ENCODE data around the gene PNCK. TPM values are rescaled to one million over a fixed set of nuclear protein-coding genes. Genes with fewer than 3 reads are reported as not detected.

PNCK gene
- total RNA-seq, 1 experiment from 2014 or later = 26.8 TPM

DNA sequence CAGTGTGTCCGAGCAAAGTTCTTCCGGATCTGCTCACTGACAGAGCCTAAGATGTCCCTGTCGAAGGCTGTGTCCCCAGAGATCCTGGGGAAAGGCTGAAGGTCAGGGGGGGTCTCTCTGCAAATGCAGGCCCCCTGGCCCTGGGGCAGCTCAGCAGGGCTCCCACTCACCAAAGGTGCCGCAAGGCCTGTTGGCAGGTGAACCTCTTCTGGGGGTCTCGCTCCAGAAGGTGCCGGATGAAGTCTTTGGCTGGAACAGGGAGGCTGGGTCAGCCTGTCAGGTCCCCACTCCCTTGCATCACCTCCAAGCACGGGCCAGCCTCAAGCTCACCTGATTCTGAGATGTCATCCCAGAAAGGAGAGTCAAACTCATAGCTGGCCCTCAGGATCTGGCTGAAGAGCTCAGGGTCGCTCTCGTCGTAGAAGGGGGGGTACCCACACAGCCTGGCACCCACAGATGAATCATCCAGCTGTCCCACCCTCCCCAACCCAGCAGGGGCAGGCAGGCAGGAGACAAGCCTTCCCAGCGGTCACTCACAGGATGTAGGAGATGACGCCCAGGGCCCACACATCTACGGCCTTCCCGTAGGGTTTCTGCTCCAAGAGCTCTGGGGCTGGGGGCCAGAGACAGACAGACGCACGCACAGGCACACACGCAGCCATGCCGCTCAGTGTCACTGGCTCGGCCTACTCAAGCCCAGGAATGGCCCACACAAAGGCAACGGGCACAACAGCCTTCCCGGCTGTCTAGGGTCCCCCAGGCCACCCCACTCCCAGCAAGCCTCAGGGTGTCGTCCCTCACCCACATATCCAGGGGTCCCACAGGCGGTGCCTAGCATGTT is 2.6 kb downstream of the PNCK start:
- Histone ChIP-seq H4K5ac (ENCODE audit: insufficient read length, low read depth, low read length) (no peak overlapping the region), H3K4ac (ENCODE audit: low read depth, low read length) (no peak overlapping the region), H3K18ac (ENCODE audit: insufficient read length, low read depth, low read length) (no peak overlapping the region), H3K9ac (ENCODE audit: extremely low read depth, insufficient read length, low read length) (no peak overlapping the region), H2AFZ (ENCODE audit: low read length) (no peak overlapping the region), H3K79me1 (ENCODE audit: insufficient read depth, low read depth, low read length, poor library complexity, severe bottlenecking) (no peaks in the 10 kb centered on the region), H3K27me3 (ENCODE audit: insufficient read depth, low read length) (no peaks in the 10 kb centered on the region; the same call in 1 of the 2 replicates), H2BK20ac (ENCODE audit: low read depth, low read length, poor library complexity, severe bottlenecking) (no peak overlapping the region), H3K23me2 (ENCODE audit: insufficient read length, low read depth, low read length, poor library complexity, severe bottlenecking) (no peaks in the 10 kb centered on the region), H4K91ac (ENCODE audit: insufficient read length, low read depth, low read length) (no peak overlapping the region), H4K20me1 (ENCODE audit: control insufficient read depth, insufficient read depth, insufficient read length) (no peaks in the 10 kb centered on the region), H2BK12ac (ENCODE audit: insufficient read length, low read depth, low read length) (no peak overlapping the region), H3K27ac (ENCODE audit: insufficient read length, low read depth, low read length) (no peak overlapping the region), H3K56ac (ENCODE audit: insufficient read length, low read depth, low read length) (no peak overlapping the region), H4K8ac (replicated peaks; ENCODE audit: insufficient read length, low read depth, low read length) (no peak overlapping the region), H3T11ph (ENCODE audit: low read length) (no peak overlapping the region), H3K23ac (ENCODE audit: insufficient read length, low read depth, low read length) (no peak overlapping the region), H2BK5ac (ENCODE audit: insufficient read length, low read length) (no peak overlapping the region), H3K9me3 (ENCODE audit: control insufficient read depth, low read depth, low read length) (peaks cover 7% of the 10 kb centered on the region), H2AK5ac (ENCODE audit: insufficient read length, low read length) (no peak overlapping the region), H3K4me1 (ENCODE audit: insufficient read depth, low read length) (no peaks in the 10 kb centered on the region), H3K14ac (ENCODE audit: insufficient read depth, low read length) (no peak overlapping the region), H3K4me2 (ENCODE audit: insufficient read depth, insufficient read length, low read length) (no peak overlapping the region), H2BK15ac (ENCODE audit: low read depth, low read length) (no peak overlapping the region), H3K79me2 (ENCODE audit: insufficient read depth, low read length) (no peaks in the 10 kb centered on the region), H2BK120ac (ENCODE audit: low read depth, low read length, poor library complexity, severe bottlenecking) (no peak overlapping the region)
- DNase-seq = no peak
- TF ChIP-seq, protein P1, sequence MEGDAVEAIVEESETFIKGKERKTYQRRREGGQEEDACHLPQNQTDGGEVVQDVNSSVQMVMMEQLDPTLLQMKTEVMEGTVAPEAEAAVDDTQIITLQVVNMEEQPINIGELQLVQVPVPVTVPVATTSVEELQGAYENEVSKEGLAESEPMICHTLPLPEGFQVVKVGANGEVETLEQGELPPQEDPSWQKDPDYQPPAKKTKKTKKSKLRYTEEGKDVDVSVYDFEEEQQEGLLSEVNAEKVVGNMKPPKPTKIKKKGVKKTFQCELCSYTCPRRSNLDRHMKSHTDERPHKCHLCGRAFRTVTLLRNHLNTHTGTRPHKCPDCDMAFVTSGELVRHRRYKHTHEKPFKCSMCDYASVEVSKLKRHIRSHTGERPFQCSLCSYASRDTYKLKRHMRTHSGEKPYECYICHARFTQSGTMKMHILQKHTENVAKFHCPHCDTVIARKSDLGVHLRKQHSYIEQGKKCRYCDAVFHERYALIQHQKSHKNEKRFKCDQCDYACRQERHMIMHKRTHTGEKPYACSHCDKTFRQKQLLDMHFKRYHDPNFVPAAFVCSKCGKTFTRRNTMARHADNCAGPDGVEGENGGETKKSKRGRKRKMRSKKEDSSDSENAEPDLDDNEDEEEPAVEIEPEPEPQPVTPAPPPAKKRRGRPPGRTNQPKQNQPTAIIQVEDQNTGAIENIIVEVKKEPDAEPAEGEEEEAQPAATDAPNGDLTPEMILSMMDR (conservative IDR thresholded peaks at IDR 0.05) = no peak
- Mint-ChIP-seq H3K36me3 (ENCODE audit: insufficient read depth in 1 of 3, low read depth in 3 of 3) (peaks cover 2 to 17% (median 10%) of the 10 kb centered on the region in 3 experiments; a peak in 6 of 7 replicates), H3K4me3 (no peak overlapping the region; a peak in 1 of 5 replicates), H3K27ac (no peak overlapping the region), H3K9me3 (peaks cover 64 to 78% of the 10 kb centered on the region in 2 experiments), H3K4me1 (peaks cover 14 to 28% of the 10 kb centered on the region in 2 experiments), H3K27me3 (ENCODE audit: low read depth) (peaks cover 36% of the 10 kb centered on the region)
- WGBS (ENCODE audit: extremely low coverage, insufficient read length, low lambda C conversion rate) = no CpG with 5 or more reads among the region's 23 CpGs
